ENCODE data around the gene CD200R1L.

CD200R1L gene

GRCh38 chr3:112776000-112776399 is 70.7 kb downstream of the CD200R1L start:
- H3K27ac ChIP-seq (ENCODE audit: low read length): no peak overlapping the region
- no peak overlapping the region for H3K4me3 ChIP-seq (ENCODE audit: low read length in 2 of 2)
- H3K4me1 ChIP-seq (ENCODE audit: control insufficient read depth, insufficient read depth, low read length): peaks cover 7% of the 10 kb centered on the region
- H3K36me3 ChIP-seq (ENCODE audit: control insufficient read depth in 2 of 2, insufficient read depth in 2 of 2, low read length in 2 of 2): no peaks in the 10 kb centered on the region
- H3K9ac ChIP-seq (ENCODE audit: low read length in 2 of 2): no peak overlapping the region
- H3K9me3 ChIP-seq (ENCODE audit: control insufficient read depth in 2 of 2, low read length in 2 of 2): no peaks in the 10 kb centered on the region
- no peaks in the 10 kb centered on the region for H3K27me3 ChIP-seq (ENCODE audit: control insufficient read depth in 1 of 2, insufficient read depth in 2 of 2, low read length in 2 of 2)

- no peak overlapping the region for H3K4me3 ChIP-seq (ENCODE audit: low read length in 2 of 2)
- no peaks in the 10 kb centered on the region for H3K36me3 ChIP-seq (ENCODE audit: control insufficient read depth in 2 of 2, insufficient read depth in 2 of 2, low read length in 2 of 2)
- no peak overlapping the region for H3K27ac ChIP-seq (ENCODE audit: low read length)
- H3K9me3 ChIP-seq (ENCODE audit: control insufficient read depth in 2 of 2, low read length in 2 of 2): no peaks in the 10 kb centered on the region
- H3K27me3 ChIP-seq (ENCODE audit: control insufficient read depth in 1 of 2, insufficient read depth in 2 of 2, low read length in 2 of 2): no peaks in the 10 kb centered on the region
- H3K4me1 ChIP-seq (ENCODE audit: control insufficient read depth, insufficient read depth, low read length): peaks cover 7% of the 10 kb centered on the region
- no peak overlapping the region for H3K9ac ChIP-seq (ENCODE audit: low read length in 2 of 2)
Measured at GRCh38 chr3:112775011-112775742, 71.5 kb downstream of the CD200R1L start.

- Histone ChIP-seq H3K9ac (ENCODE audit: low read length in 2 of 2) (no peak overlapping the region), H3K9me3 (ENCODE audit: control insufficient read depth in 2 of 2, low read length in 2 of 2) (no peaks in the 10 kb centered on the region), H3K4me3 (ENCODE audit: low read length in 2 of 2) (no peak overlapping the region), H3K36me3 (ENCODE audit: control insufficient read depth in 2 of 2, insufficient read depth in 2 of 2, low read length in 2 of 2) (no peaks in the 10 kb centered on the region), H3K27ac (ENCODE audit: low read length) (no peak overlapping the region), H3K4me1 (ENCODE audit: control insufficient read depth, insufficient read depth, low read length) (peaks cover 7% of the 10 kb centered on the region), H3K27me3 (ENCODE audit: control insufficient read depth in 1 of 2, insufficient read depth in 2 of 2, low read length in 2 of 2) (no peaks in the 10 kb centered on the region)
Measured at GRCh38 chr3:112774293-112774926, 72.3 kb downstream of the CD200R1L start.

GRCh38 chr3:112773864-112774263 is 72.8 kb downstream of the CD200R1L start:
- Histone ChIP-seq H3K9me3 (ENCODE audit: control insufficient read depth in 2 of 2, low read length in 2 of 2) (no peaks in the 10 kb centered on the region), H3K27me3 (ENCODE audit: control insufficient read depth in 1 of 2, insufficient read depth in 2 of 2, low read length in 2 of 2) (no peaks in the 10 kb centered on the region), H3K4me3 (ENCODE audit: low read length in 2 of 2) (no peak overlapping the region), H3K4me1 (ENCODE audit: control insufficient read depth, insufficient read depth, low read length) (peaks cover 7% of the 10 kb centered on the region), H3K27ac (ENCODE audit: low read length) (no peak overlapping the region), H3K9ac (ENCODE audit: low read length in 2 of 2) (no peak overlapping the region), H3K36me3 (ENCODE audit: control insufficient read depth in 2 of 2, insufficient read depth in 2 of 2, low read length in 2 of 2) (no peaks in the 10 kb centered on the region)

GRCh38 chr3:112770951-112771350 is 75.7 kb downstream of the CD200R1L start:
- no peak overlapping the region for H3K9ac ChIP-seq (ENCODE audit: low read length in 2 of 2)
- no peak overlapping the region for H3K4me3 ChIP-seq (ENCODE audit: low read length in 2 of 2)
- no peaks in the 10 kb centered on the region for H3K36me3 ChIP-seq (ENCODE audit: control insufficient read depth in 2 of 2, insufficient read depth in 2 of 2, low read length in 2 of 2)
- H3K4me1 ChIP-seq (ENCODE audit: control insufficient read depth, insufficient read depth, low read length): peaks cover 5% of the 10 kb centered on the region
- no peaks in the 10 kb centered on the region for H3K9me3 ChIP-seq (ENCODE audit: control insufficient read depth in 2 of 2, low read length in 2 of 2)
- H3K27ac ChIP-seq (ENCODE audit: low read length): no peak overlapping the region
- no peaks in the 10 kb centered on the region for H3K27me3 ChIP-seq (ENCODE audit: control insufficient read depth in 1 of 2, insufficient read depth in 2 of 2, low read length in 2 of 2)

GRCh38 chr3:112770032-112770626 is 76.5 kb downstream of the CD200R1L start:
- Histone ChIP-seq H3K4me3 (ENCODE audit: low read length in 2 of 2) (no peak overlapping the region), H3K9me3 (ENCODE audit: control insufficient read depth in 2 of 2, low read length in 2 of 2) (no peaks in the 10 kb centered on the region), H3K9ac (ENCODE audit: low read length in 2 of 2) (no peak overlapping the region), H3K27ac (ENCODE audit: low read length) (no peak overlapping the region), H3K4me1 (ENCODE audit: control insufficient read depth, insufficient read depth, low read length) (peaks cover 5% of the 10 kb centered on the region), H3K36me3 (ENCODE audit: control insufficient read depth in 2 of 2, insufficient read depth in 2 of 2, low read length in 2 of 2) (no peaks in the 10 kb centered on the region), H3K27me3 (ENCODE audit: control insufficient read depth in 1 of 2, insufficient read depth in 2 of 2, low read length in 2 of 2) (no peaks in the 10 kb centered on the region)

- Histone ChIP-seq H3K27ac (ENCODE audit: low read length) (no peak overlapping the region), H3K9ac (ENCODE audit: low read length in 2 of 2) (no peak overlapping the region), H3K36me3 (ENCODE audit: control insufficient read depth in 2 of 2, insufficient read depth in 2 of 2, low read length in 2 of 2) (no peaks in the 10 kb centered on the region), H3K4me3 (ENCODE audit: low read length in 2 of 2) (no peak overlapping the region), H3K27me3 (ENCODE audit: control insufficient read depth in 1 of 2, insufficient read depth in 2 of 2, low read length in 2 of 2) (no peaks in the 10 kb centered on the region), H3K4me1 (ENCODE audit: control insufficient read depth, insufficient read depth, low read length) (peaks cover 5% of the 10 kb centered on the region), H3K9me3 (ENCODE audit: control insufficient read depth in 2 of 2, low read length in 2 of 2) (no peaks in the 10 kb centered on the region)
Measured at GRCh38 chr3:112769286-112769978, 77.2 kb downstream of the CD200R1L start.

- no peak overlapping the region for H3K9ac ChIP-seq (ENCODE audit: low read length in 2 of 2)
- no peaks in the 10 kb centered on the region for H3K9me3 ChIP-seq (ENCODE audit: control insufficient read depth in 2 of 2, low read length in 2 of 2)
- H3K4me3 ChIP-seq (ENCODE audit: low read length in 2 of 2): no peak overlapping the region
- H3K36me3 ChIP-seq (ENCODE audit: control insufficient read depth in 2 of 2, insufficient read depth in 2 of 2, low read length in 2 of 2): no peaks in the 10 kb centered on the region
- H3K4me1 ChIP-seq (ENCODE audit: control insufficient read depth, insufficient read depth, low read length): peaks cover 5% of the 10 kb centered on the region
- H3K27me3 ChIP-seq (ENCODE audit: control insufficient read depth in 1 of 2, insufficient read depth in 2 of 2, low read length in 2 of 2): no peaks in the 10 kb centered on the region
- no peak overlapping the region for H3K27ac ChIP-seq (ENCODE audit: low read length)
Measured at GRCh38 chr3:112767777-112768176, 78.9 kb downstream of the CD200R1L start.

GRCh38 chr3:112767177-112767576 is 79.5 kb downstream of the CD200R1L start:
- H3K9ac ChIP-seq (ENCODE audit: low read length in 2 of 2): no peak overlapping the region
- no peak overlapping the region for H3K4me3 ChIP-seq (ENCODE audit: low read length in 2 of 2)
- H3K27me3 ChIP-seq (ENCODE audit: control insufficient read depth in 1 of 2, insufficient read depth in 2 of 2, low read length in 2 of 2): no peaks in the 10 kb centered on the region
- H3K36me3 ChIP-seq (ENCODE audit: control insufficient read depth in 2 of 2, insufficient read depth in 2 of 2, low read length in 2 of 2): no peaks in the 10 kb centered on the region
- H3K9me3 ChIP-seq (ENCODE audit: control insufficient read depth in 2 of 2, low read length in 2 of 2): no peaks in the 10 kb centered on the region
- no peak overlapping the region for H3K27ac ChIP-seq (ENCODE audit: low read length)
- H3K4me1 ChIP-seq (ENCODE audit: control insufficient read depth, insufficient read depth, low read length): peaks cover under 1% of the 10 kb centered on the region
